SU-DHL-6 (cell line): ENCODE results near the gene RAD51.

Experiments
- H2AFZ ChIP-seq: fragments of 200-600 bp; sonication (generic); 2 replicates; pipeline ENCODE4 v1.6.1; 2014; ENCODE audit warnings: low read depth, mild to moderate bottlenecking, moderate library complexity, mixed read lengths, antibody characterized with exemption, low read length; ENCODE audit not compliant: severe bottlenecking
- H3F3A ChIP-seq: fragments of 200-600 bp; shearing (Covaris generic); 2 replicates; pipeline ENCODE4 v1.6.0; 2016; ENCODE audit warnings: antibody characterized with exemption, mild to moderate bottlenecking; ENCODE audit not compliant: insufficient read depth
- H3K27ac ChIP-seq: fragments of 200-600 bp; sonication (generic); 2 replicates; pipeline ENCODE4 v1.5.1; 2016; ENCODE audit warnings: low read depth, mild to moderate bottlenecking, low read length, moderate library complexity, mixed read lengths
- H3K27me3 ChIP-seq: fragments of 200-600 bp; sonication (generic), shearing (Covaris generic); 2 replicates; pipeline ENCODE4 v1.6.0; 2014; ENCODE audit warnings: mild to moderate bottlenecking, low read length
- H3K36me3 ChIP-seq: fragments of 200-600 bp; sonication (generic); 2 replicates; pipeline ENCODE4 v1.6.1; 2014; ENCODE audit warnings: mild to moderate bottlenecking, low read length, mixed read lengths
- H3K4me2 ChIP-seq: fragments of 300-600, 200-600 bp; shearing (Covaris generic), sonication (generic); 2 replicates; pipeline ENCODE4 v1.6.0; 2014; ENCODE audit warnings: low read length, low read depth, mild to moderate bottlenecking; ENCODE audit not compliant: poor library complexity, severe bottlenecking
- H3K4me3 ChIP-seq: fragments of 200-600 bp; sonication (generic); 2 replicates; pipeline ENCODE4 v1.5.1; 2014; ENCODE audit warnings: antibody characterized with exemption, low read length, mild to moderate bottlenecking, mixed read lengths; ENCODE audit not compliant: insufficient read depth, poor library complexity, severe bottlenecking
- H3K79me2 ChIP-seq: fragments of 200-600 bp; sonication (generic); 2 replicates; pipeline ENCODE4 v1.6.1; 2014; ENCODE audit warnings: mild to moderate bottlenecking, low read length, moderate library complexity; ENCODE audit not compliant: insufficient read depth
- H3K9ac ChIP-seq: fragments of 200-600 bp; sonication (generic); 2 replicates; pipeline ENCODE4 v1.7.0; 2014; ENCODE audit warnings: mild to moderate bottlenecking, low read length
- H3K9me2 ChIP-seq: fragments of 200-600 bp; sonication (generic); replicated peaks from 2 replicates; pipeline ENCODE4 v1.6.1; 2014; ENCODE audit warnings: low read length; ENCODE audit not compliant: insufficient read depth
- H3K9me3 ChIP-seq: fragments of 200-600 bp; sonication (generic); 2 replicates; pipeline ENCODE4 v1.6.1; 2014; ENCODE audit warnings: low read length, mixed read lengths; ENCODE audit not compliant: insufficient read depth
- H4K20me1 ChIP-seq: fragments of 200-600 bp; sonication (generic); 2 replicates; pipeline ENCODE4 v1.6.1; 2014; ENCODE audit warnings: low read depth, mild to moderate bottlenecking, antibody characterized with exemption, low read length, moderate library complexity, mixed read lengths
- CTCF ChIP-seq: fragments of 200-600 bp; sonication (generic); IDR thresholded peaks from one replicate; pipeline ENCODE4 v1.5.1; 2017; ENCODE audit warnings: antibody characterized with exemption, mild to moderate bottlenecking, low read length, moderate library complexity; ENCODE audit not compliant: insufficient read depth, poor library complexity, severe bottlenecking
- EZH2phosphoT487 ChIP-seq: fragments of 200-600 bp; sonication (generic), shearing (Covaris generic); conservative IDR thresholded peaks from 2 replicates; pipeline ENCODE4 v1.6.1; 2018; ENCODE audit warnings: mild to moderate bottlenecking, antibody characterized with exemption, low read length, moderate library complexity, mixed read lengths

The RAD51 gene

GRCh38 chr15:40688932-40689799 lies 5.8 kb upstream of the RAD51 start:
- H3K9ac ChIP-seq: no peak overlapping the region
- H3K4me2 ChIP-seq: no peak overlapping the region
- TF ChIP-seq EZH2phosphoT487 (no peak), CTCF (no peak)
- no peak overlapping the region for H2AFZ ChIP-seq
- no peak overlapping the region for H3K27ac ChIP-seq
- H3K36me3 ChIP-seq: no peaks in the 10 kb centered on the region
- H3K9me3 ChIP-seq: no peaks in the 10 kb centered on the region
- peaks cover 4% of the 10 kb centered on the region; the same call in 1 of the 2 replicates for H3K79me2 ChIP-seq
- H3K4me3 ChIP-seq: no peak overlapping the region
- no peaks in the 10 kb centered on the region for H4K20me1 ChIP-seq
- no peaks in the 10 kb centered on the region for H3K9me2 ChIP-seq
- H3K27me3 ChIP-seq: no peaks in the 10 kb centered on the region
- peaks cover 9% of the 10 kb centered on the region for H3F3A ChIP-seq

- no peak overlapping the region for H3K4me2 ChIP-seq
- TF ChIP-seq EZH2phosphoT487 (no peak), CTCF (no peak)
- peaks cover 3% of the 10 kb centered on the region; the same call in 1 of the 2 replicates for H4K20me1 ChIP-seq
- no peak overlapping the region for H3K9ac ChIP-seq
- no peaks in the 10 kb centered on the region for H3K27me3 ChIP-seq
- H3F3A ChIP-seq: peaks cover 15% of the 10 kb centered on the region
- peaks cover 20% of the 10 kb centered on the region for H3K79me2 ChIP-seq
- H3K4me3 ChIP-seq: no peak overlapping the region
- H2AFZ ChIP-seq: no peak overlapping the region
- H3K27ac ChIP-seq: no peak overlapping the region
- H3K36me3 ChIP-seq: no peaks in the 10 kb centered on the region
- H3K9me2 ChIP-seq: no peaks in the 10 kb centered on the region
- H3K9me3 ChIP-seq: no peaks in the 10 kb centered on the region
These were observed 3.2 kb upstream of the RAD51 start for GRCh38 chr15:40691737-40692136.

GRCh38 chr15:40693904-40694687 lies 878 bp upstream of the RAD51 start:
- H2AFZ ChIP-seq: peak overlapping the region; percentile 84
- TF ChIP-seq CTCF: no peak
- no peak for TF ChIP-seq EZH2phosphoT487
- peaks cover 42% of the 10 kb centered on the region for H3K79me2 ChIP-seq
- peaks cover 3% of the 10 kb centered on the region; the same call in 1 of the 2 replicates for H4K20me1 ChIP-seq
- peak overlapping the region; percentile 100 for H3K4me3 ChIP-seq
- H3K36me3 ChIP-seq: no peaks in the 10 kb centered on the region
- peak overlapping the region; percentile 94 for H3K27ac ChIP-seq
- H3F3A ChIP-seq: peaks cover 15% of the 10 kb centered on the region
- peak overlapping the region; percentile 99 for H3K4me2 ChIP-seq
- H3K27me3 ChIP-seq: no peaks in the 10 kb centered on the region
- H3K9me2 ChIP-seq: no peaks in the 10 kb centered on the region
- peak overlapping the region; percentile 90 for H3K9ac ChIP-seq
- H3K9me3 ChIP-seq: no peaks in the 10 kb centered on the region
